ENCODE measurements around the gene SMG6. TPM values are rescaled to one million over a fixed set of nuclear protein-coding genes. Genes with fewer than 3 reads are reported as not detected.

The SMG6 gene
- total and polyA plus RNA-seq, 2 experiments from 2014 or later: 16.8 to 63.1 TPM

GRCh38 chr17:2195729-2196128 is 107.9 kb downstream of the SMG6 start:
- Histone ChIP-seq H3F3A (ENCODE audit: insufficient read depth) (peaks cover 38% of the 10 kb centered on the region), H2AFZ (no peak overlapping the region), H3K4me2 (ENCODE audit: unreplicated experiment) (no peak overlapping the region), H3K27me3 (replicated peaks; ENCODE audit: insufficient read depth) (no peaks in the 10 kb centered on the region), H3K9me2 (ENCODE audit: insufficient read depth) (no peaks in the 10 kb centered on the region), H3K9me3 (ENCODE audit: low read depth) (no peaks in the 10 kb centered on the region), H4K20me1 (ENCODE audit: insufficient read depth) (no peaks in the 10 kb centered on the region), H3K4me3 (no peak overlapping the region), H3K27ac (peak overlapping the region; percentile 42; the same call in 1 of the 2 replicates), H3K4me1 (ENCODE audit: insufficient read depth) (peaks cover 27% of the 10 kb centered on the region), H3K36me3 (ENCODE audit: low read depth) (0 out of 2 replicates have a peak, but pooled peaks cover 5% of the 10 kb centered on the region), H3K9ac (no peak overlapping the region), H3K79me2 (ENCODE audit: insufficient read depth) (peaks cover 50% of the 10 kb centered on the region)
- peak; percentile 64 for DNase-seq
- TF ChIP-seq EZH2phosphoT487 (IDR thresholded peaks at IDR 0.05; ENCODE audit: insufficient read depth, low read depth) (no peak), EZH2 (IDR thresholded peaks at IDR 0.05; ENCODE audit: insufficient read depth, poor library complexity, severe bottlenecking) (no peak)
- WGBS, 2 experiments (ENCODE audit: low coverage in 1 of 2, low lambda C conversion rate in 2 of 2, missing lambda C conversion rate in 2 of 2): 91 to 93% methylated on average over 6 of the region's 6 CpGs
- in situ Hi-C loops (cut with MboI): no loop called here

GRCh38 chr17:2194889-2195335 is 108.7 kb downstream of the SMG6 start:
- Histone ChIP-seq H4K20me1 (ENCODE audit: insufficient read depth) (no peaks in the 10 kb centered on the region), H3K9me2 (ENCODE audit: insufficient read depth) (no peaks in the 10 kb centered on the region), H3K9me3 (ENCODE audit: low read depth) (no peaks in the 10 kb centered on the region), H3K4me2 (ENCODE audit: unreplicated experiment) (no peak overlapping the region), H3F3A (ENCODE audit: insufficient read depth) (peaks cover 38% of the 10 kb centered on the region), H3K79me2 (ENCODE audit: insufficient read depth) (peaks cover 49% of the 10 kb centered on the region), H2AFZ (no peak overlapping the region), H3K27ac (peak overlapping the region; percentile 42; the same call in 1 of the 2 replicates), H3K27me3 (replicated peaks; ENCODE audit: insufficient read depth) (no peaks in the 10 kb centered on the region), H3K36me3 (ENCODE audit: low read depth) (0 out of 2 replicates have a peak, but pooled peaks cover 5% of the 10 kb centered on the region), H3K4me3 (no peak overlapping the region), H3K4me1 (ENCODE audit: insufficient read depth) (peaks cover 33% of the 10 kb centered on the region), H3K9ac (no peak overlapping the region)
- WGBS, 2 experiments (ENCODE audit: low coverage in 1 of 2, low lambda C conversion rate in 2 of 2, missing lambda C conversion rate in 2 of 2): 27 to 31% methylated on average over 5 of the region's 5 CpGs
- in situ Hi-C loops (cut with MboI): no loop called here
- DNase-seq: peak; percentile 29
- TF ChIP-seq EZH2phosphoT487 (IDR thresholded peaks at IDR 0.05; ENCODE audit: insufficient read depth, low read depth) (no peak), EZH2 (IDR thresholded peaks at IDR 0.05; ENCODE audit: insufficient read depth, poor library complexity, severe bottlenecking) (no peak)

GRCh38 chr17:2192367-2193057 is 111.1 kb downstream of the SMG6 start:
- DNase-seq: peak; percentile 93
- H3K9me2 ChIP-seq (ENCODE audit: insufficient read depth): no peaks in the 10 kb centered on the region
- peaks cover 48% of the 10 kb centered on the region for H3F3A ChIP-seq (ENCODE audit: insufficient read depth)
- no peak overlapping the region for H2AFZ ChIP-seq
- H3K27ac ChIP-seq: peak overlapping the region; percentile 85
- peaks cover 5% of the 10 kb centered on the region; the same call in 1 of the 2 replicates for H3K36me3 ChIP-seq (ENCODE audit: low read depth)
- H3K4me1 ChIP-seq (ENCODE audit: insufficient read depth): peaks cover 45% of the 10 kb centered on the region
- H3K4me3 ChIP-seq: peak overlapping the region; percentile 7; the same call in 1 of the 2 replicates
- no peaks in the 10 kb centered on the region for H4K20me1 ChIP-seq (ENCODE audit: insufficient read depth)
- no peaks in the 10 kb centered on the region for H3K27me3 ChIP-seq (replicated peaks; ENCODE audit: insufficient read depth)
- in situ Hi-C loops (cut with MboI): no loop called here
- peak overlapping the region; percentile 38 for H3K4me2 ChIP-seq (ENCODE audit: unreplicated experiment)
- 6% methylated on average over 7 of the region's 7 CpGs for WGBS, 2 experiments (ENCODE audit: low coverage in 1 of 2, low lambda C conversion rate in 2 of 2, missing lambda C conversion rate in 2 of 2)
- TF ChIP-seq EZH2phosphoT487 (IDR thresholded peaks at IDR 0.05; ENCODE audit: insufficient read depth, low read depth) (0 out of 2 replicates have a peak, but pooled peaks have one; percentile 39), EZH2 (IDR thresholded peaks at IDR 0.05; ENCODE audit: insufficient read depth, poor library complexity, severe bottlenecking) (no peak)
- peak overlapping the region; percentile 54 for H3K9ac ChIP-seq
- H3K9me3 ChIP-seq (ENCODE audit: low read depth): no peaks in the 10 kb centered on the region
- H3K79me2 ChIP-seq (ENCODE audit: insufficient read depth): peaks cover 41% of the 10 kb centered on the region

- 91 to 94% methylated on average over 9 of the region's 9 CpGs for WGBS, 2 experiments (ENCODE audit: low coverage in 1 of 2, low lambda C conversion rate in 2 of 2, missing lambda C conversion rate in 2 of 2)
- Histone ChIP-seq H3K9me3 (ENCODE audit: low read depth) (no peaks in the 10 kb centered on the region), H3K4me2 (ENCODE audit: unreplicated experiment) (peak overlapping the region; percentile 10), H2AFZ (no peak overlapping the region), H3K36me3 (ENCODE audit: low read depth) (peaks cover 5% of the 10 kb centered on the region; the same call in 1 of the 2 replicates), H3K27ac (peak overlapping the region; percentile 85), H4K20me1 (ENCODE audit: insufficient read depth) (no peaks in the 10 kb centered on the region), H3K4me3 (no peak overlapping the region), H3K27me3 (replicated peaks; ENCODE audit: insufficient read depth) (no peaks in the 10 kb centered on the region), H3K9ac (peak overlapping the region; percentile 54), H3F3A (ENCODE audit: insufficient read depth) (peaks cover 48% of the 10 kb centered on the region), H3K9me2 (ENCODE audit: insufficient read depth) (no peaks in the 10 kb centered on the region), H3K4me1 (ENCODE audit: insufficient read depth) (peaks cover 45% of the 10 kb centered on the region), H3K79me2 (ENCODE audit: insufficient read depth) (peaks cover 34% of the 10 kb centered on the region)
- DNase-seq: no peak
- TF ChIP-seq EZH2 (IDR thresholded peaks at IDR 0.05; ENCODE audit: insufficient read depth, poor library complexity, severe bottlenecking): no peak
- no peak for TF ChIP-seq EZH2phosphoT487 (IDR thresholded peaks at IDR 0.05; ENCODE audit: insufficient read depth, low read depth)
- in situ Hi-C loops (cut with MboI): no loop called here
These were observed 111.8 kb downstream of the SMG6 start for GRCh38 chr17:2191785-2192184.
